ENCODE data around the gene PTPRT.

PTPRT gene

GRCh38 chr20:42958367-42959069, 231.2 kb downstream of the PTPRT start:
- Mint-ChIP-seq H3K4me1 (no peaks in the 10 kb centered on the region), H3K9me3 (no peaks in the 10 kb centered on the region), H3K27me3 (peaks cover 8% of the 10 kb centered on the region), H3K27ac (no peak overlapping the region), H3K4me3 (no peak overlapping the region), H3K36me3 (no peaks in the 10 kb centered on the region)

- Mint-ChIP-seq H3K4me3 (no peak overlapping the region), H3K4me1 (no peaks in the 10 kb centered on the region), H3K9me3 (no peaks in the 10 kb centered on the region), H3K27ac (no peak overlapping the region), H3K27me3 (peaks cover 8% of the 10 kb centered on the region), H3K36me3 (no peaks in the 10 kb centered on the region)
These were observed 232.0 kb downstream of the PTPRT start for GRCh38 chr20:42957704-42958095.

- no peak overlapping the region for H3K4me3 Mint-ChIP-seq
- H3K27me3 Mint-ChIP-seq, result peaks cover 8% of the 10 kb centered on the region
- no peaks in the 10 kb centered on the region for H3K9me3 Mint-ChIP-seq
- H3K4me1 Mint-ChIP-seq, result no peaks in the 10 kb centered on the region
- no peaks in the 10 kb centered on the region for H3K36me3 Mint-ChIP-seq
- no peak overlapping the region for H3K27ac Mint-ChIP-seq
These were observed 232.5 kb downstream of the PTPRT start for GRCh38 chr20:42957018-42957703.

- Mint-ChIP-seq H3K27ac (no peak overlapping the region), H3K27me3 (peaks cover 8% of the 10 kb centered on the region), H3K4me3 (no peak overlapping the region), H3K9me3 (no peaks in the 10 kb centered on the region), H3K4me1 (no peaks in the 10 kb centered on the region), H3K36me3 (no peaks in the 10 kb centered on the region)
These were observed 234.0 kb downstream of the PTPRT start for GRCh38 chr20:42955713-42956112.

- Mint-ChIP-seq H3K27me3 (peaks cover 6% of the 10 kb centered on the region), H3K36me3 (no peaks in the 10 kb centered on the region)
These were observed 234.8 kb downstream of the PTPRT start for GRCh38 chr20:42954951-42955350.

GRCh38 chr20:42949950-42950349, 239.8 kb downstream of the PTPRT start:
- Mint-ChIP-seq H3K4me1 (no peaks in the 10 kb centered on the region), H3K27me3 (no peaks in the 10 kb centered on the region), H3K4me3 (no peak overlapping the region), H3K9me3 (no peaks in the 10 kb centered on the region), H3K36me3 (no peaks in the 10 kb centered on the region), H3K27ac (no peak overlapping the region)

More at GRCh38 chr20:42954951-42955350, 234.8 kb downstream of the PTPRT start:
- H3K9me3 Mint-ChIP-seq, result no peaks in the 10 kb centered on the region
- H3K27ac Mint-ChIP-seq, result no peak overlapping the region
- no peaks in the 10 kb centered on the region for H3K4me1 Mint-ChIP-seq
- no peak overlapping the region for H3K4me3 Mint-ChIP-seq

GRCh38 chr20:42945234-42945994, 244.3 kb downstream of the PTPRT start:
- H3K27me3 Mint-ChIP-seq, result no peaks in the 10 kb centered on the region
- H3K36me3 Mint-ChIP-seq, result no peaks in the 10 kb centered on the region
- H3K4me3 Mint-ChIP-seq, result no peak overlapping the region
- H3K4me1 Mint-ChIP-seq, result no peaks in the 10 kb centered on the region
- H3K9me3 Mint-ChIP-seq, result no peaks in the 10 kb centered on the region
- H3K27ac Mint-ChIP-seq, result no peak overlapping the region

GRCh38 chr20:42941629-42942028, 248.1 kb downstream of the PTPRT start:
- Mint-ChIP-seq H3K27me3 (no peaks in the 10 kb centered on the region), H3K4me3 (no peak overlapping the region), H3K36me3 (no peaks in the 10 kb centered on the region), H3K27ac (no peak overlapping the region), H3K9me3 (no peaks in the 10 kb centered on the region), H3K4me1 (no peaks in the 10 kb centered on the region)

GRCh38 chr20:42938441-42939205, 251.1 kb downstream of the PTPRT start:
- H3K36me3 Mint-ChIP-seq, result no peaks in the 10 kb centered on the region
- H3K4me1 Mint-ChIP-seq, result no peaks in the 10 kb centered on the region
- no peak overlapping the region for H3K4me3 Mint-ChIP-seq
- no peaks in the 10 kb centered on the region for H3K27me3 Mint-ChIP-seq
- no peak overlapping the region for H3K27ac Mint-ChIP-seq
- peaks cover 6% of the 10 kb centered on the region for H3K9me3 Mint-ChIP-seq

- no peaks in the 10 kb centered on the region for H3K27me3 Mint-ChIP-seq
- H3K4me3 Mint-ChIP-seq, result no peak overlapping the region
- H3K9me3 Mint-ChIP-seq, result peaks cover 6% of the 10 kb centered on the region
- H3K4me1 Mint-ChIP-seq, result no peaks in the 10 kb centered on the region
- no peak overlapping the region for H3K27ac Mint-ChIP-seq
- no peaks in the 10 kb centered on the region for H3K36me3 Mint-ChIP-seq
These were observed 253.2 kb downstream of the PTPRT start for GRCh38 chr20:42936482-42936881.

- Mint-ChIP-seq H3K27ac (no peak overlapping the region), H3K4me3 (no peak overlapping the region), H3K4me1 (no peaks in the 10 kb centered on the region)
These were observed 265.5 kb downstream of the PTPRT start for GRCh38 chr20:42924215-42924614.

GRCh38 chr20:42923348-42923918, 266.3 kb downstream of the PTPRT start:
- Mint-ChIP-seq H3K27me3 (no peaks in the 10 kb centered on the region), H3K9me3 (peaks cover 14% of the 10 kb centered on the region), H3K27ac (no peak overlapping the region)

More at GRCh38 chr20:42924215-42924614, 265.5 kb downstream of the PTPRT start:
- Mint-ChIP-seq H3K9me3 (peaks cover 10% of the 10 kb centered on the region), H3K36me3 (no peaks in the 10 kb centered on the region), H3K27me3 (no peaks in the 10 kb centered on the region)

GRCh38 chr20:42920776-42921175, 268.9 kb downstream of the PTPRT start:
- no peak overlapping the region for H3K4me3 Mint-ChIP-seq
- H3K9me3 Mint-ChIP-seq, result peaks cover 16% of the 10 kb centered on the region
- no peaks in the 10 kb centered on the region for H3K36me3 Mint-ChIP-seq
- no peaks in the 10 kb centered on the region for H3K27me3 Mint-ChIP-seq
- H3K27ac Mint-ChIP-seq, result no peak overlapping the region
- no peaks in the 10 kb centered on the region for H3K4me1 Mint-ChIP-seq

More at GRCh38 chr20:42923348-42923918, 266.3 kb downstream of the PTPRT start:
- no peak overlapping the region for H3K4me3 Mint-ChIP-seq
- no peaks in the 10 kb centered on the region for H3K4me1 Mint-ChIP-seq
- no peaks in the 10 kb centered on the region for H3K36me3 Mint-ChIP-seq

GRCh38 chr20:42919316-42919715, 270.4 kb downstream of the PTPRT start:
- Mint-ChIP-seq H3K4me3 (no peak overlapping the region), H3K4me1 (no peaks in the 10 kb centered on the region), H3K27ac (no peak overlapping the region)

GRCh38 chr20:42915081-42915480, 274.6 kb downstream of the PTPRT start:
- Mint-ChIP-seq H3K9me3 (peaks cover 15% of the 10 kb centered on the region), H3K4me1 (no peaks in the 10 kb centered on the region), H3K27me3 (no peaks in the 10 kb centered on the region), H3K36me3 (no peaks in the 10 kb centered on the region), H3K4me3 (no peak overlapping the region), H3K27ac (no peak overlapping the region)

More at GRCh38 chr20:42919316-42919715, 270.4 kb downstream of the PTPRT start:
- no peaks in the 10 kb centered on the region for H3K36me3 Mint-ChIP-seq
- no peaks in the 10 kb centered on the region for H3K27me3 Mint-ChIP-seq
- H3K9me3 Mint-ChIP-seq, result peaks cover 16% of the 10 kb centered on the region
